ENCODE data around the gene ATP2B2.

DNA sequence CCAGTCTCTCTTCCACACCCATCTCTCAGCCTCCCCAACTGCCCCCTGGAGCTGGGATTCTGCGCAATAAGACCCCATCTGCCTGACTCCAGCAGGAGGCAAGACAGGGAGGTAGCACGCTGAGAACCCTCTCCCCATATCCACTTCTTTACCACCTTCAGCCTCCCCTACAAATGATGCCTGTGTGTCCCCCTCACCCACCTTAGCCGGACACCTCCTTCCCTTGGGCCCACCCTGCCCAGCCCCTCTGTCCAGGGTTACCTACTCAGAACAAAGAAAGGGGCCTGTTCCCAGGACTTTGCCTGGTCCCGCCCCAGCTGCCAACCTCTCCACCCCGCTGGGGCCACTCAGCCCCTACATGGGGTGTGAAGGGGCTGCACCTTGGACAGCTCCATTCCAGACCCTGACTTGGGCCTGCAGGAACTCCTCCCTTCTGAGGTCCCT is 40.8 kb upstream of the ATP2B2 start:
- TF ChIP-seq EZH2 (IDR thresholded peaks at IDR 0.05; ENCODE audit: low read depth, low read length, severe bottlenecking) (no peak), HDAC2 (IDR thresholded peaks at IDR 0.05; ENCODE audit: borderline replicate concordance in 1 of 2, low read depth in 2 of 2, low read length in 2 of 2) (no peak), MAFK (IDR thresholded peaks at IDR 0.05; ENCODE audit: low read depth, low read length) (no peak), EP300 (IDR thresholded peaks at IDR 0.05; ENCODE audit: borderline replicate concordance in 1 of 2, low read depth in 2 of 2, low read length in 2 of 2) (no peak)

Measured in H1 (cell line).